HUDEP-2 (cell line): ENCODE results near the gene FOXP1.

Experiments
- DNase-seq, 76 experiments: peaks; one replicate each; lab custom pipeline; 2025; ENCODE audit not compliant: unreplicated experiment in 76 of 76; lab: John Stamatoyannopoulos, UW

FOXP1 gene

GRCh38 chr3:71142441-71143161 is 440.9 kb downstream of the FOXP1 start:
- DNase-seq, result peak in 1 of 76 experiments; percentile 5

GRCh38 chr3:71140477-71140876 is 443.1 kb downstream of the FOXP1 start:
- DNase-seq, result no peak

GRCh38 chr3:71139496-71139895 is 444.0 kb downstream of the FOXP1 start:
- no peak for DNase-seq

- no peak for DNase-seq
These were observed 445.1 kb downstream of the FOXP1 start for GRCh38 chr3:71138410-71138809.

GRCh38 chr3:71136276-71136675 is 447.3 kb downstream of the FOXP1 start:
- DNase-seq, result no peak

- no peak for DNase-seq
These were observed 448.0 kb downstream of the FOXP1 start for GRCh38 chr3:71135373-71136088.

GRCh38 chr3:71134521-71134920 is 449.0 kb downstream of the FOXP1 start:
- DNase-seq, result no peak

- no peak for DNase-seq
These were observed 449.7 kb downstream of the FOXP1 start for GRCh38 chr3:71133865-71134264.

GRCh38 chr3:71132995-71133730 is 450.4 kb downstream of the FOXP1 start:
- DNase-seq, result no peak

GRCh38 chr3:71131375-71132314 is 451.9 kb downstream of the FOXP1 start:
- DNase-seq, result no peak

GRCh38 chr3:71130471-71131374 is 452.8 kb downstream of the FOXP1 start:
- peak in 55 of 76 experiments; percentile 2 to 63 (median 23) for DNase-seq

GRCh38 chr3:71129611-71130431 is 453.7 kb downstream of the FOXP1 start:
- peak in 19 of 76 experiments; percentile 3 to 52 (median 18) for DNase-seq

- DNase-seq, result peak in 3 of 76 experiments; percentile 5 to 19 (median 7)
These were observed 454.6 kb downstream of the FOXP1 start for GRCh38 chr3:71128961-71129360.

- no peak for DNase-seq
These were observed 455.7 kb downstream of the FOXP1 start for GRCh38 chr3:71127844-71128243.

GRCh38 chr3:71127052-71127831 is 456.3 kb downstream of the FOXP1 start:
- peak in 2 of 76 experiments; percentile 4 to 14 for DNase-seq

GRCh38 chr3:71125738-71126137 is 457.8 kb downstream of the FOXP1 start:
- DNase-seq, result no peak

- DNase-seq, result no peak
These were observed 459.5 kb downstream of the FOXP1 start for GRCh38 chr3:71124048-71124447.

GRCh38 chr3:71122641-71123040 is 460.9 kb downstream of the FOXP1 start:
- no peak for DNase-seq
